ENCODE data around the gene ST3GAL2. TPM values are rescaled to one million over a fixed set of nuclear protein-coding genes. Genes with fewer than 3 reads are reported as not detected.
A peak's percentile ranks its signal among the peaks of the same experiment; 100 is the strongest.

The ST3GAL2 gene
- total RNA-seq, 1 experiment from 2014 or later = 49.4 TPM

GRCh38 chr16:70468776-70469525 is 30.1 kb upstream of the ST3GAL2 start:
- no peaks in the 10 kb centered on the region for H3K9me3 Mint-ChIP-seq
- ATAC-seq = no peak
- no peak overlapping the region for H3K27ac Mint-ChIP-seq
- no peak for TF ChIP-seq TEAD1 (CRISPR knock-in tag; IDR thresholded peaks at IDR 0.05)
- TF ChIP-seq HMGXB4 (CRISPR knock-in tag; IDR thresholded peaks at IDR 0.05) = no peak
- TF ChIP-seq JAZF1 (CRISPR knock-in tag; IDR thresholded peaks at IDR 0.05) = no peak
- TF ChIP-seq ZNF219 (CRISPR knock-in tag; IDR thresholded peaks at IDR 0.05; ENCODE audit: borderline replicate concordance) = no peak
- TF ChIP-seq NFATC4 (CRISPR knock-in tag; IDR thresholded peaks at IDR 0.05) = no peak
- H3K27me3 Mint-ChIP-seq (ENCODE audit: low read depth) = no peaks in the 10 kb centered on the region
- peaks cover 3% of the 10 kb centered on the region; the same call in 1 of the 2 replicates for H3K4me1 Mint-ChIP-seq
- no peak overlapping the region for H3K4me3 Mint-ChIP-seq
- ChIA-PET CTCF (interaction anchor here (1.0 to 3.1 kb wide), 3 partner anchors 12 to 89 kb away, joined by 5 to 42 read pairs (median 22); no protein-coding TSS in a partner anchor), POLR2A (interaction anchor here (1.8 kb wide), 1 partner anchor 88 kb away, joined by 7 read pairs; no protein-coding TSS in a partner anchor)
- no peaks in the 10 kb centered on the region for H3K36me3 Mint-ChIP-seq
- no peak for DNase-seq (ENCODE audit: low spot score)

GRCh38 chr16:70467608-70468007 is 28.7 kb upstream of the ST3GAL2 start:
- H3K27me3 Mint-ChIP-seq (ENCODE audit: low read depth) = no peaks in the 10 kb centered on the region
- peaks cover 3% of the 10 kb centered on the region; the same call in 1 of the 2 replicates for H3K4me1 Mint-ChIP-seq
- ChIA-PET POLR2A (interaction anchor here (1.8 kb wide), 1 partner anchor 86 kb away, joined by 7 read pairs; no protein-coding TSS in a partner anchor), CTCF (interaction anchor here (0.7 to 1.8 kb wide), 2 partner anchors 28 to 87 kb away, joined by 3 to 6 read pairs; no protein-coding TSS in a partner anchor)
- no peaks in the 10 kb centered on the region for H3K9me3 Mint-ChIP-seq
- H3K27ac Mint-ChIP-seq = no peak overlapping the region; the same call in 1 of the 2 replicates
- TF ChIP-seq ATF1 (CRISPR knock-in tag; IDR thresholded peaks at IDR 0.05) (no peak), PRDM15 (CRISPR knock-in tag; IDR thresholded peaks at IDR 0.05) (peak; percentile 32; the same call in 1 of the 2 replicates)
- no peak overlapping the region for H3K4me3 Mint-ChIP-seq
- DNase-seq (ENCODE audit: low spot score) = no peak
- ATAC-seq = no peak
- no peaks in the 10 kb centered on the region for H3K36me3 Mint-ChIP-seq

- Mint-ChIP-seq H3K4me3 (no peak overlapping the region), H3K27ac (no peak overlapping the region), H3K4me1 (peaks cover 3% of the 10 kb centered on the region; the same call in 1 of the 2 replicates), H3K36me3 (no peaks in the 10 kb centered on the region), H3K27me3 (ENCODE audit: low read depth) (no peaks in the 10 kb centered on the region), H3K9me3 (no peaks in the 10 kb centered on the region)
- POLR2A ChIA-PET = no interaction called here
- CTCF ChIA-PET = interaction anchor here (0.7 to 1.8 kb wide), 3 partner anchors 28 to 87 kb away, joined by 3 to 6 read pairs (median 3); no protein-coding TSS in a partner anchor
- ATAC-seq (no peak), DNase-seq (ENCODE audit: low spot score) (no peak)
- TF ChIP-seq TEAD1 (CRISPR knock-in tag; IDR thresholded peaks at IDR 0.05) (no peak), CDX4 (CRISPR knock-in tag; IDR thresholded peaks at IDR 0.05; ENCODE audit: borderline replicate concordance) (no peak), GRHL2 (CRISPR knock-in tag; IDR thresholded peaks at IDR 0.05; ENCODE audit: insufficient replicate concordance, severe bottlenecking) (no peak), GTF2I (CRISPR knock-in tag; conservative IDR thresholded peaks at IDR 0.05) (no peak), ZBTB43 (CRISPR knock-in tag; IDR thresholded peaks at IDR 0.05) (no peak), MYBL2 (CRISPR knock-in tag; IDR thresholded peaks at IDR 0.05) (no peak), ZNF671 (CRISPR knock-in tag; IDR thresholded peaks at IDR 0.05) (no peak), ZNF219 (CRISPR knock-in tag; IDR thresholded peaks at IDR 0.05; ENCODE audit: borderline replicate concordance) (no peak), EMX1 (CRISPR knock-in tag; IDR thresholded peaks at IDR 0.05) (no peak), ZNF396 (CRISPR knock-in tag; IDR thresholded peaks at IDR 0.05; ENCODE audit: borderline replicate concordance) (no peak), FOXJ3 (CRISPR knock-in tag; IDR thresholded peaks at IDR 0.05; ENCODE audit: borderline replicate concordance) (no peak), ZNF532 (CRISPR knock-in tag; IDR thresholded peaks at IDR 0.05; ENCODE audit: borderline replicate concordance) (no peak)
These were observed 28.2 kb upstream of the ST3GAL2 start for GRCh38 chr16:70467113-70467512.

Data from WTC11 (cell line).